Activated CD4-positive, alpha-beta T cell treated with anti-CD3 and anti-CD28 coated beads, Interleukin-2, amount 50 U/mL, for 4 hours (primary cell): ENCODE measurements around the gene GUCD1.

Experiments
- DNase-seq, 2 experiments: peaks; one replicate each; pipeline ENCODE4 v3.0.0-alpha.2; 2020

The GUCD1 gene

GRCh38 chr22:24589518-24590030 is 34.6 kb upstream of the GUCD1 start:
- DNase-seq = no peak

GRCh38 chr22:24588757-24589481 is 34.0 kb upstream of the GUCD1 start:
- DNase-seq = no peak

- DNase-seq = no peak
These were observed 33.4 kb upstream of the GUCD1 start for GRCh38 chr22:24588381-24588756.

- no peak for DNase-seq
These were observed 33.0 kb upstream of the GUCD1 start for GRCh38 chr22:24587948-24588347.

GRCh38 chr22:24587251-24587650 is 32.3 kb upstream of the GUCD1 start:
- no peak for DNase-seq

GRCh38 chr22:24585927-24586546 is 31.1 kb upstream of the GUCD1 start:
- no peak for DNase-seq

- DNase-seq = no peak
These were observed 30.5 kb upstream of the GUCD1 start for GRCh38 chr22:24585461-24585860.

- no peak for DNase-seq
These were observed 30.0 kb upstream of the GUCD1 start for GRCh38 chr22:24584871-24585411.

- DNase-seq = no peak
These were observed 29.3 kb upstream of the GUCD1 start for GRCh38 chr22:24584166-24584790.

- DNase-seq = no peak
These were observed 28.6 kb upstream of the GUCD1 start for GRCh38 chr22:24583221-24584165.

- DNase-seq = no peak
These were observed 27.3 kb upstream of the GUCD1 start for GRCh38 chr22:24582056-24582814.

GRCh38 chr22:24580276-24580675 is 25.3 kb upstream of the GUCD1 start:
- no peak for DNase-seq

- DNase-seq = no peak
These were observed 24.3 kb upstream of the GUCD1 start for GRCh38 chr22:24579258-24579601.

- no peak for DNase-seq
These were observed 23.7 kb upstream of the GUCD1 start for GRCh38 chr22:24578355-24579257.

GRCh38 chr22:24576778-24577177 is 21.8 kb upstream of the GUCD1 start:
- no peak for DNase-seq

- DNase-seq = no peak
These were observed 16.3 kb upstream of the GUCD1 start for GRCh38 chr22:24571266-24571665.

- no peak for DNase-seq
These were observed 12.7 kb upstream of the GUCD1 start for GRCh38 chr22:24567668-24568067.

GRCh38 chr22:24566899-24567511 is 12.1 kb upstream of the GUCD1 start:
- no peak for DNase-seq

- DNase-seq = no peak
These were observed 10.1 kb upstream of the GUCD1 start for GRCh38 chr22:24565077-24565476.

GRCh38 chr22:24564376-24565058 is 9.6 kb upstream of the GUCD1 start:
- no peak for DNase-seq
